Placental pericyte (primary cell): ENCODE measurements around the gene SKA3. TPM values are rescaled to one million over a fixed set of nuclear protein-coding genes. Genes with fewer than 3 reads are reported as not detected.

ENCODE experiments used
- small RNA-seq: library from RNA; depleted of rRNA; stranded (forward); fragments of <200 nt; gene quantifications from one replicate; pipeline ENCODE3, GENCODE V24; 2012; ENCODE audit warnings: low replicate concordance
- total RNA-seq: library from RNA; depleted of rRNA; stranded (reverse); fragments of >200 nt; gene quantifications from 2 replicates; pipeline ENCODE4 v1.2.3, GENCODE V29; 2012

The SKA3 gene
- 10.5 and 22.3 TPM in 2 replicates for total RNA-seq

DNA sequence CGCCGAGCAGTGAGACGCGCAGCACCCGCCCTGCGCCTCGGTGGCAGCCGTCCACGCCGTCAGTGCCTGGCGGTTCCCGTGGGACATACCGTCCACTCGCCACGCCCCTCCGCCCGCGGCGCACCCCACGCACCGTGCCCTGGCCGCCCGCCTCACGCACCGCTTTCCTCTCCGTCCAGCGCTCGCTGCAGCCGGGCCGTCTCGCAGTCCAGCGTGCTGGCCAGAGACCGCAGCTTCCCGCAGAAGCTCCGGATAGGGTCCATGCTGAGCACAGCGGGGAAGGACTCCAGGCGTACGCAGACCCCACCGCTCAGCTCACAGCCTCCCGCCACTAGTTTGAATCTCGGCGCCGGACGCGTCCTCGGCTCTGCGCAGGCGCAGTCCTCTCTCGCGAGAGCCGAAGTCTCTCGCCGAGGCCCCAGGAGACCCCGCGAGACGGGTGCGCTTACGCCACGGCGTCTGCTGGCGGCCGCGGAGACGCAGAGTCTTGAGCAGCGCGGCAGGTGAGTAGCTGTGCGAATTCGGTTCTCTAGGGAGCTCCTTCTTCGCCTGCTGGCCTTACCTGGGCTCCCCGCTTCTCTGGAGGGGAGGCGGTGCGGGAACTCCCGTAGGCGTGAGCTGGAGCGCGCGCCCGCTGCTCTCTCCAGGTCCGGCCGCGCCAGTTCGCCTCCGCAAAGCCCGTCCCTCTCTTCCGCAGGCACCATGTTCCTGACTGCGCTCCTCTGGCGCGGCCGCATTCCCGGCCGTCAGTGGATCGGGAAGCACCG is at the start of gene SKA3, which contains the start of gene MRPL57:
SKA3 (minus strand) TSS at position 338 of the 767 bp plus-strand sequence; CDS start at position 263, 75 bp downstream.
MRPL57 (plus strand) TSS at position 444 of the 767 bp plus-strand sequence; CDS start at position 703, 259 bp downstream.

Small RNA genes lying within 50 kb of the gene (small RNA-seq; reads per million reads assigned to genes)
- gene AL158032.1 (not detected), gene RF00086 (not detected), gene RF02116 (not detected)

Other genes with a start within 250 kb of the SKA3 start
- gene LATS2, start 115.0 kb downstream of the SKA3 start, total RNA-seq = 14.9 and 22.6 TPM in 2 replicates
- 31.9 and 33.3 TPM in 2 replicates for gene SAP18, start 36.4 kb downstream of the SKA3 start, total RNA-seq
- 10.1 and 19.3 TPM in 2 replicates for gene MRPL57, start 106 bp upstream of the SKA3 start, total RNA-seq